ENCODE data around the gene PUSL1.

PUSL1 gene

DNA sequence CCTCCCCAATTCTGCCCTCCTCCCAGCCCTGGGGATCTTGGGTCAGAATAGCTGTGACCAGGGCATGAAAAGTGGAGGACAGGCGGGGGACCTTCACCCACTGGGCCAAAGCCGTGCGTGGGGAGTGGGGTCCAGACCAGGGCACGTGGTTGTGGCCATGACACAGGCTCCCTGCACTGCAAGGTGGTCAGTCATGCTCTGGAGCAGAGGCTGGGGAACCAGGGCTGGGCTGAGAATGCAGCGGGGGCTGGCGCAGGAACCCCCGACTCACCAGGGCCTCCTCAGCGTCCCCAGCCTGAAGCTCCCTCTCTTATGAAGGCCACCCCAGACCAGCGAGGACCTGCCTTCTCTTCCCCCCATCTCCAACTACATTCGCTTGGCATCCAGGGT lies 38.1 kb downstream of the PUSL1 start:
- peak overlapping the region; percentile 24 for H3K4me3 ChIP-seq
- H3K27ac ChIP-seq, result peak overlapping the region in 1 of 2 donors; percentile 21
- TF ChIP-seq, protein P1, sequence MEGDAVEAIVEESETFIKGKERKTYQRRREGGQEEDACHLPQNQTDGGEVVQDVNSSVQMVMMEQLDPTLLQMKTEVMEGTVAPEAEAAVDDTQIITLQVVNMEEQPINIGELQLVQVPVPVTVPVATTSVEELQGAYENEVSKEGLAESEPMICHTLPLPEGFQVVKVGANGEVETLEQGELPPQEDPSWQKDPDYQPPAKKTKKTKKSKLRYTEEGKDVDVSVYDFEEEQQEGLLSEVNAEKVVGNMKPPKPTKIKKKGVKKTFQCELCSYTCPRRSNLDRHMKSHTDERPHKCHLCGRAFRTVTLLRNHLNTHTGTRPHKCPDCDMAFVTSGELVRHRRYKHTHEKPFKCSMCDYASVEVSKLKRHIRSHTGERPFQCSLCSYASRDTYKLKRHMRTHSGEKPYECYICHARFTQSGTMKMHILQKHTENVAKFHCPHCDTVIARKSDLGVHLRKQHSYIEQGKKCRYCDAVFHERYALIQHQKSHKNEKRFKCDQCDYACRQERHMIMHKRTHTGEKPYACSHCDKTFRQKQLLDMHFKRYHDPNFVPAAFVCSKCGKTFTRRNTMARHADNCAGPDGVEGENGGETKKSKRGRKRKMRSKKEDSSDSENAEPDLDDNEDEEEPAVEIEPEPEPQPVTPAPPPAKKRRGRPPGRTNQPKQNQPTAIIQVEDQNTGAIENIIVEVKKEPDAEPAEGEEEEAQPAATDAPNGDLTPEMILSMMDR (IDR thresholded peaks at IDR 0.05), result no peak
- DNase-seq (ENCODE audit: low spot score), result no peak

DNA sequence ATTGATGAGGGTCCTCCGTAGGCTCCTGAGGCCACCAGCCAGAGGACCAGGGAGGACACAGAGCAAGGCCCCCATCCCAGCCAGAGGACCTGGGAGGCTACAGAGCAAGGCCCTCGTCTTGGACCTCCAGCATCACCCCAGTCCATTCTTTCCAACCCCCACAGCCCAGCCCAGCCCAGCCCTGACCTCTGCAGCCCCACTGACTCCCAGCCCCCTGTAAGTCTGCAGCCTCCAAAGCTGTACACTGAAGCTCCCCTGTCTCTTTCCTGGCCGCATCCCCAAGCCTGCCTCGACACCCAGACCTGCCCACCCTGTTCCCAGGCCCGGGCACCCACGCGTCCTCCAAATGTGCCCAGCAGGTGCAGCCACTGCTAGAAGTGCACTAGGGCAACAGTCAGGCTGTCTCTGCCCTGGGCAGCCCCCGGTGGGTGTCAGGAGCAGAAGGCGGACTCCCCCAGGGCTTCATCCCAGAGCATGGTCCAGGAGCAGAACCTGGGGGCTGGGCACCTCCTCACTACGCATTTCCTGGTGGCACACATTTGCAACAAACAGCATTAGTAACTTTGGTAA lies 38.7 kb downstream of the PUSL1 start:
- Histone ChIP-seq H3K4me3 (peak overlapping the region; percentile 75), H3K27ac (no peak overlapping the region)
- DNase-seq (ENCODE audit: low spot score), result no peak
- TF ChIP-seq, protein P1 (IDR thresholded peaks at IDR 0.05), result no peak

DNA sequence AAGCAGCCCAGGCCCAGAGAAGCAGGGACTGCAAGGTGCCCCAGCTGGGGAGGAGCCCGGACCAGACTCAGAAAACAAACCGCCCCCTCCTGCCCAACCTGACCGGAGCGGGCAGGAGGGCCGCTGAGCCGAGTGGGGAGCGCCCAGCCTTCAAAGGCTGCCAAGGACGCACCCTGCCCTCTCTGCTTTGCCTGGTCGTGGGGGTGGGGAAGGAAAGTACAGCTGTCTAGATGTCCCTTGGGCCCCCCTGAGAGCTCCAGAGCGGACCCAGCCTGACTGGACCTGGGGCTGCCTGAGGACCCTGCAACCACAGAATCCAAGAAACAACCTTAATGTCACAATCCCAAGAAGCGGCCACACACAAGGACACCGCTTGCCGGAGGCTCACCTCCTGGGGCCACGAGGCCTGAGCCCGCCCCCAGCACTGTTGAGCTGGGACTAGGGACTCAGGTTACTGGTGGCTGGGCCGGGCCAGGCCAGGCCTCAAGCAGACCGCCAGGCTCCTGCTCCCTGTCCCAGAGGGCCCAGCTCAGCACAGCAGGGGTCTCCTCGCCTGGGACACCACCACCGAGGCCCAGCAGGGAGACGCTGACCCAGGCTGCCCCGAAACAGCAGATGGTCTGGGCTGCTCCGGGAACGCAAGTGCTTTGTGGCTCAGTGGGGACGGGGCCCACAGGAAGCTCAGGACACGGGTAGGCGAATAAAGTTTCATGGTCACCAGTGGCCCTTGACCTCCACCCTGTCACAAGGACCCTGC lies 39.4 kb downstream of the PUSL1 start:
- no peak for DNase-seq (ENCODE audit: low spot score)
- Histone ChIP-seq H3K4me3 (peak overlapping the region; percentile 75), H3K27ac (peak overlapping the region; percentile 40 to 86)
- TF ChIP-seq, protein P1 (IDR thresholded peaks at IDR 0.05), result no peak

DNA sequence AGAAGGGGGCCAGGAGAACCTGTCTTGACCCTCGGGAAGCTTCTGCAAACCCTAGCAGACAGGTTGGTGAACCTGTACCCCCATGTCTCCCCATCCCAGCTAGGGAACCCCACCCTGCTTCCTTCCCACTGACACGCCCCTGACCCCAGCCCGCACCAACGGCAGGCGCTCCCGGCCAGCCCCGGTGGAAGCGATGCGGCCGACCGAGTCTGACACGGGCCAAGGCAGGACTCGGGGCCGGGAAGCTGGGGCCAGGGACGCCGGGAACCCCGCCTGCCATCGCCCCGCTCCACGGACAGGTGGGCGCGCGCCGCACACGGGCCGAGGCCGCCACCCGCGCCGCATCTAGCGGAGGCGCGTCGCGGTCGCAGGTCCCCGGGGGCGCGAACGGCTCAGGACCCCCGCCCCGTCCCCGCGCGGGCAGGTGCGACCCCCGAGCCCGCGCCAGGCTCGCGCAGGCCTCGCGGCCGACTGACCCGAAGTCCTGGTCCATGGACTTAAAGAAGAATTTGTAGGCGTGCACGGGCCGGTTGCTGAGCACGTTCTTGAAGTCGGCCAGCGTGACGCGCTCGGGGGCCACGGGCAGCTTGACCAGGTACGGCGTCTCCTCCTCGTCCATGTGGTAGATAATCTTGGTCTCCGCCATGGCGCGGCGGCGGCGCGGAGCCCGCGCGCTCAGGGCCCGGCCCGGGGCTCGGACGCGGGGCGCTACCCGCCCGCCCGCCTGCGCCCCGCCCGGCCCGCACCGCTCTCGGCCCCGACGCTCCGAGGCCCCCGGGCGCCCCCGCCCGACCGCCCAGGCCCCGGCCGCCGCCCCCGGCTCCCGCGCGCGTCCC lies 40.2 kb downstream of the PUSL1 start:
- no peak for DNase-seq (ENCODE audit: low spot score)
- Histone ChIP-seq H3K27ac (peak overlapping the region; percentile 40 to 86), H3K4me3 (peak overlapping the region; percentile 75)
- TF ChIP-seq, protein P1 (IDR thresholded peaks at IDR 0.05), result no peak

DNA sequence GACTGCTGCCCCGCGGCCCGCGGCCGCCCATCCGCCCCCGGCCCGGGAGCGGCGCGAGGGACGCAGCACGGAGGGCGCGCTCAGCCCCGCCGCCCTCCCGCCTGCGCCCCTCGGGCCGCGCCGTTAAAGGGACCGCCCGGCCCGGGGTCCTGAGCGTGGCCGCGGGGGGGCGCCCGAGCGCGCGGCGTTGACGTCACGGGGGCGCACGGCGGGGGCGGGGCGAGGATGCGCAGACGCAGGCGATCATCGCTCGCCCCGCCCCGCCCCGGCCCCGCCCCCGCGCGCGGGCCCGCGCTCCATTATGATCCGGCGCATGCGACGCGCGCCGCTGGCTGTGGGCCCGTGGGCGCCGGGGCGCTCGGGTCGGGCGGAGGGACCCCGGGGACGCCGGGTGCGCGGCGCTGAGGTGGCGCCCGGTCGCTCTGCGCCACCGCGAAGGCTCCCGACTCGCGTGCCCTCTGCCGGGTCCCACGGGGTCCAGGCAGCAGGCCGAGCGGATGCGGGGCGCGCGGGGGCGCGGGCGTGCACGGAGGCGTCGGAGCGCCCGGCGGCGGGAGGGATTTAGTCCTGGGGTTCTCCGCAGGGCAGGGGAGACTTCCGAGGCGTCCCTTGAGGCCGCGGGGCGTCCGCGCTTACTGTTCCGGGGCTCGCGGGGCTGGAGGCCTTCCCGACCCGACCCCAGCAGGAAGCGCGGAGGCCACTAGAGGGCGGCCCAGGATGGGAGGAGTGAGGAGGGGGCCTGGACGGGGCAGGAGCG lies 41.0 kb downstream of the PUSL1 start, which contains the start of gene DVL1:
Gene DVL1 (minus strand): TSS at position 163 of the 757 bp plus-strand sequence. CDS start 353 bp downstream, outside the sequence.
- Histone ChIP-seq H3K4me3 (peak within 1 kb of the TSS; percentile 75), H3K27ac (peak within 1 kb of the TSS; percentile 57 to 86)
- TF ChIP-seq, protein P1 (IDR thresholded peaks at IDR 0.05), result peak; percentile 25
- no peak for DNase-seq (ENCODE audit: low spot score)
